Fibroblast of lung (primary cell): ENCODE data around the gene PAPLN.

Experiments
- EZH2 ChIP-seq: IDR thresholded peaks from 2 replicates; pipeline ENCODE4 v1.5.1; 2012; ENCODE audit warnings: low read length, control low read depth, mild to moderate bottlenecking; ENCODE audit errors: missing control alignments
- TF ChIP-seq, protein P1 (sequence below), 2 donors: IDR thresholded peaks in 1 of 2; conservative IDR thresholded peaks in 1 of 2; 1 replicate in 1 of 2; 2 replicates in 1 of 2; pipeline ENCODE4 v1.5.1; 2011 to 2012; ENCODE audit warnings: low read length in 2 of 2, control low read depth in 1 of 2, inconsistent platforms in 1 of 2, low read depth in 1 of 2, mild to moderate bottlenecking in 1 of 2

DNA sequence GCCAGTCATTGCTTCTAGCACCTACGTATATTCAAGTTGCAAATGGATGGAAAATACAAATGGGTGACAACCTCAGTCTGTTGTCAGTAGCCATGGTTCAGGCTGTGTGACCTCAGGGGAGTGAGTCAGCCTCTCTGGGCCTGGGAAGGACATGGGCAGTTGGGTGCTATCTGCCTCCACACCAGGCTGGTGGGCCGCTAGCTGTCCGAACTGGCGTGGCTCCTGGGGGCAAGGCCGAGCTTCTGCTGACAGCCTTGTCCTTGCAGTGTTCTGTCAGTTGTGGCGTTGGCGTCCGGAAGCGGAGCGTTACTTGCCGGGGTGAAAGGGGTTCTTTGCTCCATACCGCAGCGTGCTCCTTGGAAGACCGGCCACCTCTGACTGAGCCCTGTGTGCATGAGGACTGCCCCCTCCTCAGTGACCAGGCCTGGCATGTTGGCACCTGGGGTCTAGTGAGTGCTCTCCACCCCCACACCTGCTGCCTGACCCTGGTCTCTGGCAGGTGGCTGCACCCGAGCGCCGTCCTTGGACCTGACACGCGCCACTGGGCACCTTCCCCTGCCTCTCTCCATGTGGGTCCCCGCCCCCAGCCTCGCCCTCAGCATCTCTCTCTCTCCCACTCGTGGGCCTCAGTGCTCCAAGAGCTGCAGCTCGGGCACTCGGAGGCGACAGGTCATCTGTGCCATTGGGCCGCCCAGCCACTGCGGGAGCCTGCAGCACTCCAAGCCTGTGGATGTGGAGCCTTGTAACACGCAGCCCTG is 17.1 kb downstream of the PAPLN start:
- TF ChIP-seq, protein P1, sequence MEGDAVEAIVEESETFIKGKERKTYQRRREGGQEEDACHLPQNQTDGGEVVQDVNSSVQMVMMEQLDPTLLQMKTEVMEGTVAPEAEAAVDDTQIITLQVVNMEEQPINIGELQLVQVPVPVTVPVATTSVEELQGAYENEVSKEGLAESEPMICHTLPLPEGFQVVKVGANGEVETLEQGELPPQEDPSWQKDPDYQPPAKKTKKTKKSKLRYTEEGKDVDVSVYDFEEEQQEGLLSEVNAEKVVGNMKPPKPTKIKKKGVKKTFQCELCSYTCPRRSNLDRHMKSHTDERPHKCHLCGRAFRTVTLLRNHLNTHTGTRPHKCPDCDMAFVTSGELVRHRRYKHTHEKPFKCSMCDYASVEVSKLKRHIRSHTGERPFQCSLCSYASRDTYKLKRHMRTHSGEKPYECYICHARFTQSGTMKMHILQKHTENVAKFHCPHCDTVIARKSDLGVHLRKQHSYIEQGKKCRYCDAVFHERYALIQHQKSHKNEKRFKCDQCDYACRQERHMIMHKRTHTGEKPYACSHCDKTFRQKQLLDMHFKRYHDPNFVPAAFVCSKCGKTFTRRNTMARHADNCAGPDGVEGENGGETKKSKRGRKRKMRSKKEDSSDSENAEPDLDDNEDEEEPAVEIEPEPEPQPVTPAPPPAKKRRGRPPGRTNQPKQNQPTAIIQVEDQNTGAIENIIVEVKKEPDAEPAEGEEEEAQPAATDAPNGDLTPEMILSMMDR (conservative IDR thresholded peaks at IDR 0.05 in 1 of 2, IDR thresholded peaks at IDR 0.05 in 1 of 2; ENCODE audit: low read depth in 1 of 2, low read length in 2 of 2), result no peak
- no peak for TF ChIP-seq EZH2
